ENCODE data around the gene RSPO3. TPM values are rescaled to one million over a fixed set of nuclear protein-coding genes. Genes with fewer than 3 reads are reported as not detected.
"Not testable (repeated sequence)": the region's sequence is repeated elsewhere in the genome, so short reads cannot be mapped to it uniquely, and the experiment has no call there.

Gene RSPO3
- total and polyA plus RNA-seq, 2 donors = 1.3 to 2.4 TPM

DNA sequence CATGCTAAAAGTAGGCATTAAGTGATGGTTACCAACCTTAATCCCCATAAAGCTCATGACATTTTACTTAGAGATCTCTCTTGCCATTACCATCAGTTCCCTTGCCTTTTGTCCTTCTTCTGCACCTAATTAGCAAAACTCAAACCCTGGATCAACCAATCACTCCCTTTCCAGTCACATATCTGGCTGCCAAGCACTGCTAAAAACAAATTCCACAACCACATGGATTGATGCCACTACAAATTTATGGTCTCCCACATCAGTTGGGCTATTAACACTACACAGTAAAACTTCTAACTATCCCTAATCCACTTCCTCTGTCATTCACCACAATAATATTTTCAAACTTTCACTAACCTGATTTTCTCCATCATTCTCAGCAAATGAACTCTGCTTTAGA lies 93.9 kb downstream of the RSPO3 start:
- Histone ChIP-seq H3K4me3 (ENCODE audit: low read length in 2 of 2) (no peak overlapping the region), H3K27me3 (ENCODE audit: control insufficient read depth in 2 of 2, insufficient read depth in 1 of 2, low read length in 1 of 2) (no peaks in the 10 kb centered on the region)
- no peak for DNase-seq (ENCODE audit: low read depth in 6 of 9, low spot score in 9 of 9)

DNA sequence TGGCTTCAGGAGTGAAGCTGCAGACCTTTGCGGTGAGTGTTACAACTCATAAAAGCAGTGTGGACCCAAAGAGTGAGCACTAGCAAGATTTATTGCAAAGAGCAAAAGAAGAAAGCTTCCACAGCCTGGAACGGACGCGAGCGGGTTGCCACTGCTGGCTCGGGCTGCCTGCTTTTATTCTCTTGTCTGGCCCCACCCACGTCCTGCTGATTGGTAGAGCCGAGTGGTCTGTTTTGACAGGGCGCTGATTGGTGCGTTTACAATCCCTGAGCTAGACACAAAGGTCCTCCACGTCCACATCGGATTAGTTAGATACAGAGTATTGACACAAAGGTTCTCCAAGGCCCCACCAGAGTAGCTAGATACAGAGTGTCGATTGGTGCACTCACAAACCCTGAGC lies 95.6 kb downstream of the RSPO3 start:
- not testable (repeated sequence) for DNase-seq (ENCODE audit: low read depth in 6 of 9, low spot score in 9 of 9); H3K27me3 ChIP-seq (ENCODE audit: control insufficient read depth in 2 of 2, insufficient read depth in 1 of 2, low read length in 1 of 2); H3K36me3 ChIP-seq (ENCODE audit: control insufficient read depth in 2 of 2, insufficient read depth in 2 of 2, low read length in 1 of 2); H3K4me1 ChIP-seq (ENCODE audit: control insufficient read depth in 2 of 2, insufficient read depth in 2 of 2, low read length in 2 of 2); H3K9me3 ChIP-seq (ENCODE audit: control insufficient read depth in 2 of 2, insufficient read depth in 1 of 2, low read length in 1 of 2); H3K4me3 ChIP-seq (ENCODE audit: low read length in 2 of 2); H3K27ac ChIP-seq (ENCODE audit: low read depth in 1 of 2, low read length in 1 of 2)
- 97% methylated on average over 13 of the region's 13 CpGs for WGBS

More for the DNA sequence above, 93.9 kb downstream of the RSPO3 start:
- H3K27ac ChIP-seq (ENCODE audit: low read depth in 1 of 2, low read length in 1 of 2) = no peak overlapping the region
- no peaks in the 10 kb centered on the region for H3K9me3 ChIP-seq (ENCODE audit: control insufficient read depth in 2 of 2, insufficient read depth in 1 of 2, low read length in 1 of 2)
- no peaks in the 10 kb centered on the region for H3K4me1 ChIP-seq (ENCODE audit: control insufficient read depth in 2 of 2, insufficient read depth in 2 of 2, low read length in 2 of 2)
- H3K36me3 ChIP-seq (ENCODE audit: control insufficient read depth in 2 of 2, insufficient read depth in 2 of 2, low read length in 1 of 2) = no peaks in the 10 kb centered on the region

- H3K27ac ChIP-seq (ENCODE audit: low read depth in 1 of 2, low read length in 1 of 2); H3K36me3 ChIP-seq (ENCODE audit: control insufficient read depth in 2 of 2, insufficient read depth in 2 of 2, low read length in 1 of 2); H3K9me3 ChIP-seq (ENCODE audit: control insufficient read depth in 2 of 2, insufficient read depth in 1 of 2, low read length in 1 of 2); H3K4me1 ChIP-seq (ENCODE audit: control insufficient read depth in 2 of 2, insufficient read depth in 2 of 2, low read length in 2 of 2); H3K27me3 ChIP-seq (ENCODE audit: control insufficient read depth in 2 of 2, insufficient read depth in 1 of 2, low read length in 1 of 2); H3K4me3 ChIP-seq (ENCODE audit: low read length in 2 of 2); DNase-seq (ENCODE audit: low read depth in 6 of 9, low spot score in 9 of 9): not testable (repeated sequence)
- 96% methylated on average over 31 of the region's 31 CpGs for whole genome bisulfite sequencing
Measured at GRCh38 chr6:127214531-127214930, 96.1 kb downstream of the RSPO3 start.

DNA sequence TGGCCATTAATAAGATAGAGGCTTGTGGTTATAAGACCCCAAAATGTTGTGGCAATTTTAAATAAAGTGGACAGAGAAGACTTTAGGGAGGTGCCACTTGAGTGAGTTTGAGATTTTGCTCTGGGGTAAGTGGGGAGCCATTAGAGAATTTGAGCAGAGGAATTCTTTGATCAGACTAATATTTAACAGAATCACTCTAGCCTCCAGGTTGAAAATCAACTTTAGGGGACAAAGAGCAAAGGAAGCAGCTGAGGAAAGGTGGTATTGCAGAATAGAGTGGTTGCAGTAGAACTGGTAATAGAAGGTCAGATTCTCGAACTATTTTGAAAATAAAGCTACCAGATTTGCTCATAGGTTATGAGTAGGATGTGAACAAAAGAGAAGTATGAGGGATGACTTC lies 97.5 kb downstream of the RSPO3 start:
- Histone ChIP-seq H3K4me3 (ENCODE audit: low read length in 2 of 2) (no peak overlapping the region), H3K36me3 (ENCODE audit: control insufficient read depth in 2 of 2, insufficient read depth in 2 of 2, low read length in 1 of 2) (no peaks in the 10 kb centered on the region), H3K4me1 (ENCODE audit: control insufficient read depth in 2 of 2, insufficient read depth in 2 of 2, low read length in 2 of 2) (no peaks in the 10 kb centered on the region), H3K9me3 (ENCODE audit: control insufficient read depth in 2 of 2, insufficient read depth in 1 of 2, low read length in 1 of 2) (no peaks in the 10 kb centered on the region), H3K27me3 (ENCODE audit: control insufficient read depth in 2 of 2, insufficient read depth in 1 of 2, low read length in 1 of 2) (no peaks in the 10 kb centered on the region), H3K27ac (ENCODE audit: low read depth in 1 of 2, low read length in 1 of 2) (no peak overlapping the region)
- no peak for DNase-seq (ENCODE audit: low read depth in 6 of 9, low spot score in 9 of 9)
- 95% methylated on average over 1 of the region's 1 CpG for WGBS

GRCh38 chr6:127216810-127217789 lies 98.6 kb downstream of the RSPO3 start:
- DNase-seq (ENCODE audit: low read depth in 6 of 9, low spot score in 9 of 9) = no peak
- WGBS = 93% methylated on average over 2 of the region's 2 CpGs
- no peaks in the 10 kb centered on the region for H3K9me3 ChIP-seq (ENCODE audit: control insufficient read depth in 2 of 2, insufficient read depth in 1 of 2, low read length in 1 of 2)
- H3K36me3 ChIP-seq (ENCODE audit: control insufficient read depth in 2 of 2, insufficient read depth in 2 of 2, low read length in 1 of 2) = no peaks in the 10 kb centered on the region
- no peak overlapping the region for H3K4me3 ChIP-seq (ENCODE audit: low read length in 2 of 2)
- no peak overlapping the region for H3K27ac ChIP-seq (ENCODE audit: low read depth in 1 of 2, low read length in 1 of 2)
- H3K4me1 ChIP-seq (ENCODE audit: control insufficient read depth in 2 of 2, insufficient read depth in 2 of 2, low read length in 2 of 2) = no peaks in the 10 kb centered on the region
- H3K27me3 ChIP-seq (ENCODE audit: control insufficient read depth in 2 of 2, insufficient read depth in 1 of 2, low read length in 1 of 2) = no peaks in the 10 kb centered on the region

DNA sequence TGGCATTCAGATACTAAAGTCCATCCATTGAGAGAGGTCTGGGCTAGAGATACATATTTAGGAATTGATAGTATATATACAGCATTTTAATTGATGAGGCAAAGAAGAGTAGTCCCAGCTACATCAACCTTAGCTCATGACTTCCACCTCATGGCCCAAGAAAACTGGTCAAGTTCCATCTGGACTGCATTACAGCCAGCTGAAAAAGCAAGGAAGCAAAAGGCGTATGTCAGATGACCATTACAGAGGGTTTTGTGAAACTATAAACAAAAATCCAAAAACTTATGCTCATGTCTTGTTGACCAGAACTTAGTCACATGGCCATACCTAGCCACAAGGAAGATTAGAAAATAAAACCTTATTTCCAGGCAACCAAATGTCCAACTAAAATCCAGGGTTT lies 101.4 kb downstream of the RSPO3 start:
- Histone ChIP-seq H3K4me3 (ENCODE audit: low read length in 2 of 2) (no peak overlapping the region), H3K36me3 (ENCODE audit: control insufficient read depth in 2 of 2, insufficient read depth in 2 of 2, low read length in 1 of 2) (no peaks in the 10 kb centered on the region), H3K27ac (ENCODE audit: low read depth in 1 of 2, low read length in 1 of 2) (no peak overlapping the region), H3K27me3 (ENCODE audit: control insufficient read depth in 2 of 2, insufficient read depth in 1 of 2, low read length in 1 of 2) (no peaks in the 10 kb centered on the region), H3K9me3 (ENCODE audit: control insufficient read depth in 2 of 2, insufficient read depth in 1 of 2, low read length in 1 of 2) (no peaks in the 10 kb centered on the region), H3K4me1 (ENCODE audit: control insufficient read depth in 2 of 2, insufficient read depth in 2 of 2, low read length in 2 of 2) (no peaks in the 10 kb centered on the region)
- WGBS = 98% methylated on average over 1 of the region's 1 CpG
- DNase-seq (ENCODE audit: low read depth in 6 of 9, low spot score in 9 of 9) = no peak

- Histone ChIP-seq H3K4me1 (ENCODE audit: control insufficient read depth in 2 of 2, insufficient read depth in 2 of 2, low read length in 2 of 2) (no peaks in the 10 kb centered on the region), H3K27ac (ENCODE audit: low read depth in 1 of 2, low read length in 1 of 2) (no peak overlapping the region), H3K4me3 (ENCODE audit: low read length in 2 of 2) (no peak overlapping the region), H3K9me3 (ENCODE audit: control insufficient read depth in 2 of 2, insufficient read depth in 1 of 2, low read length in 1 of 2) (no peaks in the 10 kb centered on the region), H3K27me3 (ENCODE audit: control insufficient read depth in 2 of 2, insufficient read depth in 1 of 2, low read length in 1 of 2) (no peaks in the 10 kb centered on the region), H3K36me3 (ENCODE audit: control insufficient read depth in 2 of 2, insufficient read depth in 2 of 2, low read length in 1 of 2) (no peaks in the 10 kb centered on the region)
- DNase-seq (ENCODE audit: low read depth in 6 of 9, low spot score in 9 of 9) = no peak
- 94% methylated on average over 4 of the region's 4 CpGs for WGBS
Measured at GRCh38 chr6:127221201-127221600, 102.7 kb downstream of the RSPO3 start.

GRCh38 chr6:127222418-127222817 lies 103.9 kb downstream of the RSPO3 start:
- Histone ChIP-seq H3K9me3 (ENCODE audit: control insufficient read depth in 2 of 2, insufficient read depth in 1 of 2, low read length in 1 of 2) (no peaks in the 10 kb centered on the region), H3K27me3 (ENCODE audit: control insufficient read depth in 2 of 2, insufficient read depth in 1 of 2, low read length in 1 of 2) (no peaks in the 10 kb centered on the region), H3K36me3 (ENCODE audit: control insufficient read depth in 2 of 2, insufficient read depth in 2 of 2, low read length in 1 of 2) (no peaks in the 10 kb centered on the region), H3K27ac (ENCODE audit: low read depth in 1 of 2, low read length in 1 of 2) (no peak overlapping the region), H3K4me1 (ENCODE audit: control insufficient read depth in 2 of 2, insufficient read depth in 2 of 2, low read length in 2 of 2) (no peaks in the 10 kb centered on the region), H3K4me3 (ENCODE audit: low read length in 2 of 2) (no peak overlapping the region)
- WGBS = 38% methylated on average over 1 of the region's 1 CpG
- DNase-seq (ENCODE audit: low read depth in 6 of 9, low spot score in 9 of 9) = no peak

DNA sequence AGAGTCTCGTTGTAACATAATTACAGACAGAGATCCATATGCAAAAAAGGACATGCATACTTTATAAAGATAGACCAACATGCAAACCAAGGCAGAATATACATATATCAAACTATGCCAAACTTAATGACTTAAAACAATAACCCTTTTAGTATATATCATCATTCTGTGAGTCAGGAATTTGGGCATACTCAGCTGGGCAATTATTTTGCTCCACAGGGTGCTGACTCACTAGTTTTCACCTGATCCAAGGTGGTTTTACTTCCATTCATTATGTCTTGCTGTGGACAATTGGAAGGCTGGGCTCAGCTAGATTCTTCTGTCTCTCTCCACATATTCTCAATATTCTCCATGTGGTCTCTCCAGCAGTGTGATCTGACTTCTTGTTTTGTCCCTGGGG lies 107.0 kb downstream of the RSPO3 start:
- Histone ChIP-seq H3K4me3 (ENCODE audit: low read length in 2 of 2) (no peak overlapping the region), H3K4me1 (ENCODE audit: control insufficient read depth in 2 of 2, insufficient read depth in 2 of 2, low read length in 2 of 2) (no peaks in the 10 kb centered on the region), H3K36me3 (ENCODE audit: control insufficient read depth in 2 of 2, insufficient read depth in 2 of 2, low read length in 1 of 2) (no peaks in the 10 kb centered on the region), H3K27ac (ENCODE audit: low read depth in 1 of 2, low read length in 1 of 2) (no peak overlapping the region), H3K9me3 (ENCODE audit: control insufficient read depth in 2 of 2, insufficient read depth in 1 of 2, low read length in 1 of 2) (peaks cover 0 to 5% of the 10 kb centered on the region in 2 donors), H3K27me3 (ENCODE audit: control insufficient read depth in 2 of 2, insufficient read depth in 1 of 2, low read length in 1 of 2) (no peaks in the 10 kb centered on the region)
- DNase-seq (ENCODE audit: low read depth in 6 of 9, low spot score in 9 of 9) = no peak
- WGBS = 91% methylated on average over 1 of the region's 1 CpG

Measured in thymus (tissue), 11 donors.